HepG2 (cell line): ENCODE data around the gene NCOA4. TPM values are rescaled to one million over a fixed set of nuclear protein-coding genes. Genes with fewer than 3 reads are reported as not detected.
A peak's percentile ranks its signal among the peaks of the same experiment; 100 is the strongest.

ENCODE experiments used
- AKAP8 ChIP-seq: sonication (generic); formaldehyde crosslinking; IDR thresholded peaks from 2 replicates; pipeline ENCODE4 v1.5.1; 2020; ENCODE audit warnings: mild to moderate bottlenecking, missing genetic modification reagents
- ATM ChIP-seq: fragments of 450-650 bp; IDR thresholded peaks from 2 replicates; pipeline ENCODE4 v1.7.1; 2017; ENCODE audit warnings: mild to moderate bottlenecking, borderline replicate concordance
- ERF ChIP-seq: IDR thresholded peaks from 2 replicates; pipeline ENCODE4 v1.6.1; 2018; ENCODE audit warnings: missing biosample characterization, missing genetic modification reagents
- EZH2 ChIP-seq: conservative IDR thresholded peaks from 2 replicates; pipeline ENCODE4 v1.6.1; 2012; ENCODE audit warnings: mild to moderate bottlenecking, low read depth, low read length, moderate library complexity
- GATAD2A ChIP-seq: IDR thresholded peaks from 2 replicates; pipeline ENCODE4 v1.6.1; 2016
- JUN ChIP-seq: sonication (generic); formaldehyde crosslinking; IDR thresholded peaks from 2 replicates; pipeline ENCODE4 v1.4.0; 2020; ENCODE audit warnings: mild to moderate bottlenecking, missing genetic modification reagents
- KAT8 ChIP-seq: IDR thresholded peaks from 2 replicates; pipeline ENCODE4 v1.6.1; 2016; ENCODE audit warnings: missing genetic modification reagents, missing compliant biosample characterization
- KLF11 ChIP-seq: IDR thresholded peaks from 2 replicates; pipeline ENCODE4 v1.6.1; 2016; ENCODE audit warnings: missing compliant biosample characterization
- PCBP1 ChIP-seq: fragments of 200-400 bp; formaldehyde crosslinking; IDR thresholded peaks from 2 replicates; pipeline ENCODE4 v1.6.1; 2017; ENCODE audit warnings: mild to moderate bottlenecking, low read depth, low read length, borderline replicate concordance
- PHF5A ChIP-seq: IDR thresholded peaks from one replicate; pipeline ENCODE4 v1.6.1; 2018; ENCODE audit warnings: low read depth, missing genetic modification reagents; ENCODE audit not compliant: unreplicated experiment
- SALL2 ChIP-seq: sonication (generic); formaldehyde crosslinking; IDR thresholded peaks from 2 replicates; pipeline ENCODE4 v1.8.1; 2023; ENCODE audit warnings: mild to moderate bottlenecking, missing genetic modification reagents, inconsistent platforms
- SNAI1 ChIP-seq: sonication (generic); formaldehyde crosslinking; IDR thresholded peaks from 2 replicates; pipeline ENCODE4 v1.5.0; 2020; ENCODE audit warnings: mild to moderate bottlenecking, missing genetic modification reagents, borderline replicate concordance
- SYNCRIP ChIP-seq: fragments of 200-400 bp; formaldehyde crosslinking; IDR thresholded peaks from 2 replicates; pipeline ENCODE4 v1.6.1; 2018; ENCODE audit warnings: mild to moderate bottlenecking, low read depth, low read length; ENCODE audit not compliant: insufficient read depth
- ZKSCAN1 ChIP-seq: fragments of 150-350 bp; IDR thresholded peaks from 2 replicates; pipeline ENCODE4 v1.6.1; 2014; ENCODE audit warnings: low read length
- ZNF333 ChIP-seq: sonication (generic); formaldehyde crosslinking; IDR thresholded peaks from 2 replicates; pipeline ENCODE4 v1.4.0; 2020; ENCODE audit warnings: mild to moderate bottlenecking, missing genetic modification reagents, borderline replicate concordance
- ZNF441 ChIP-seq: sonication (generic); formaldehyde crosslinking; IDR thresholded peaks from 2 replicates; pipeline ENCODE4 v1.7.0; 2021; ENCODE audit warnings: missing genetic modification reagents, borderline replicate concordance
- ZNF761 ChIP-seq: sonication (generic); formaldehyde crosslinking; conservative IDR thresholded peaks from 2 replicates; pipeline ENCODE4 v1.4.0; 2020; ENCODE audit warnings: mild to moderate bottlenecking, missing genetic modification reagents
- ZNF816 ChIP-seq: sonication (generic); formaldehyde crosslinking; IDR thresholded peaks from 2 replicates; pipeline ENCODE4 v1.8.0; 2022; ENCODE audit warnings: missing genetic modification reagents, mild to moderate bottlenecking, borderline replicate concordance
- ZSCAN31 ChIP-seq: sonication (generic); formaldehyde crosslinking; IDR thresholded peaks from 2 replicates; pipeline ENCODE4 v1.5.0; 2020; ENCODE audit warnings: low read depth, mild to moderate bottlenecking, missing genetic modification reagents
- polyA plus RNA-seq, 8 experiments: library from polyadenylated mRNA; depleted of rRNA in 3 of 8; stranded (reverse) in 7 of 8; unstranded in 1 of 8; fragments of >200 nt; fragmentation: Illumina TruSeq in 4 of 8; extraction: Trizol in 4 of 8; gene quantifications; 2 replicates each; pipeline versions ENCODE4 v1.2.1 to v1.2.3, GENCODE V29; 2011 to 2016; ENCODE audit warnings: low read depth in 4 of 8, missing spikeins in 1 of 8, mixed read lengths in 1 of 8; ENCODE audit not compliant: insufficient read depth in 1 of 8
- total RNA-seq, 5 experiments: library from RNA; depleted of rRNA; stranded (reverse); fragments of >200 nt; fragmentation: Illumina TruSeq; extraction: Trizol; gene quantifications; 2 replicates each; pipeline ENCODE4 v1.2.3, GENCODE V29; 2016; ENCODE audit warnings: low read depth in 1 of 5
- TF ChIP-seq, protein P1 (sequence below): sonication (generic); formaldehyde crosslinking; IDR thresholded peaks from 2 replicates; pipeline ENCODE4 v1.8.0; 2022; ENCODE audit warnings: low read depth, missing genetic modification reagents
- TF ChIP-seq, protein P2 (sequence below): sonication (generic); formaldehyde crosslinking; IDR thresholded peaks from 2 replicates; pipeline ENCODE4 v1.4.0; 2020; ENCODE audit warnings: missing genetic modification reagents, borderline replicate concordance
- TF ChIP-seq, protein P3 (sequence below): sonication (generic); formaldehyde crosslinking; IDR thresholded peaks from 2 replicates; pipeline ENCODE4 v1.8.1; 2023; ENCODE audit warnings: missing genetic modification reagents, inconsistent platforms, borderline replicate concordance
- TF ChIP-seq, protein P4 (sequence below): sonication (generic); formaldehyde crosslinking; IDR thresholded peaks from 2 replicates; pipeline ENCODE4 v1.5.1; 2020; ENCODE audit warnings: missing genetic modification reagents, mild to moderate bottlenecking, borderline replicate concordance
- TF ChIP-seq, protein P5 (sequence below): sonication (generic); formaldehyde crosslinking; IDR thresholded peaks from 2 replicates; pipeline ENCODE4 v1.4.0; 2020; ENCODE audit warnings: mild to moderate bottlenecking, missing genetic modification reagents

The NCOA4 gene
- total and polyA plus RNA-seq, 2 of the 13 experiments (the other 11 are each of a cell fraction or from before 2014, with no cell fraction given), result 306 to 400 TPM

DNA sequence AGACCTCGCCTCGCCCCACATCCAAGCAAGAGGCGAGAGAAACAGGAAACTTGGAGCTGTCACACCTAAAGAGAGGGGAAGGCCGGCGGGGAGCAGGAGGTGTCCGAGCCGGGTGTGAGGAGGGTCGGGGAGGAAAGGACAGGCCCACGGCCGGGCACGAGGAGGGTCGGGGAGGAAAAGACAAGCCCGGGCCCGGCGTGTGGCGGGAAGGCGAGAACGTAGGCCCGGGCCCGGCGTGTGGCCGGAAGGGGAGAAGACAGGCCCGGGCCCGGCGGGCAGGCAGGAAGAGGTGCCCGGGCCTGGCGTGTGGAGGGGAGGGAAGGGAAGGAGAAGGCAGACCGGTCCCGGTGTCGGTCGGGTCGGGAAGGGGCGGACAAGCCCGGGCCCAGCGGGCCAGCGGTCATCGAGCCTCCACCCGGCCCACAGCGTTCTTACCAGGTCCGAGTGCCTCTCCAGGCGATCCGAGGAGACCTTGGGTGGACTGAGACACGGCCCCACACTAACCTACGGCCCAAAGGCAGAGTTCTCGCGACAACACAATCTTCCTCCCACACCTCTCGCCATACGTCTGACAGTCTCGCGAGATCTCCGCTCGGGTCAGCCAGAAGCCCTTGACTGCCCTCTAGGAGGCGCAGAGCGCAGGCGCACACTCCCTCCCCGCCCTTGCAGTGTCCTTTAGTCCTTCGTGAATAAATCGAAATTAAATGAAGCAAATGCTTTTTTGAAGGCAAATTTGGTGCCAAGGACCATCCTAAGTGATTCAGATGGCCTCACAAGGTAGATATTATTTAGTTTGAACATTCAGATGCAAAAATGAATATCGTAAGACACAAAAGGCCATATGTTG is at the start of gene NCOA4 (continued):
- TF ChIP-seq, protein P1, sequence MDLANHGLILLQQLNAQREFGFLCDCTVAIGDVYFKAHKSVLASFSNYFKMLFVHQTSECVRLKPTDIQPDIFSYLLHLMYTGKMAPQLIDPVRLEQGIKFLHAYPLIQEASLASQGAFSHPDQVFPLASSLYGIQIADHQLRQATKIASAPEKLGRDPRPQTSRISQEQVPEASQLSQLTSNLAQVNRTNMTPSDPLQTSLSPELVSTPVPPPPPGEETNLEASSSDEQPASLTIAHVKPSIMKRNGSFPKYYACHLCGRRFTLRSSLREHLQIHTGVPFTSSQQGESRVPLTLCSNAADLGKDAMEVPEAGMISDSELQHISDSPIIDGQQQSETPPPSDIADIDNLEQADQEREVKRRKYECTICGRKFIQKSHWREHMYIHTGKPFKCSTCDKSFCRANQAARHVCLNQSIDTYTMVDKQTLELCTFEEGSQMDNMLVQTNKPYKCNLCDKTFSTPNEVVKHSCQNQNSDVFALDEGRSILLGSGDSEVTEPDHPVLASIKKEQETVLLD (CRISPR knock-in tag), result 0 out of 2 replicates have a peak, but pooled peaks have one; percentile 23
- TF ChIP-seq GATAD2A (CRISPR knock-in tag) (no peak), KLF11 (CRISPR knock-in tag) (no peak; the same call in 1 of the 2 replicates), JUN (CRISPR knock-in tag) (no peak), PHF5A (CRISPR knock-in tag) (no peak), ATM (no peak), ZKSCAN1 (no peak), ERF (CRISPR knock-in tag) (no peak), ZNF441 (CRISPR knock-in tag) (no peak; the same call in none of the 2 replicates), SNAI1 (CRISPR knock-in tag) (no peak), EZH2 (no peak), KAT8 (CRISPR knock-in tag) (0 out of 2 replicates have a peak, but pooled peaks have one; percentile 56), ZNF816 (CRISPR knock-in tag) (no peak; the same call in none of the 2 replicates), SALL2 (CRISPR knock-in tag) (peak; percentile 77), SYNCRIP (no peak), ZNF333 (CRISPR knock-in tag) (peak; percentile 94), PCBP1 (peak; percentile 80), AKAP8 (CRISPR knock-in tag) (peak; percentile 62; the same call in 1 of the 2 replicates), ZSCAN31 (CRISPR knock-in tag) (peak; percentile 57; the same call in 1 of the 2 replicates), ZNF761 (CRISPR knock-in tag) (no peak)
- TF ChIP-seq, protein P2, sequence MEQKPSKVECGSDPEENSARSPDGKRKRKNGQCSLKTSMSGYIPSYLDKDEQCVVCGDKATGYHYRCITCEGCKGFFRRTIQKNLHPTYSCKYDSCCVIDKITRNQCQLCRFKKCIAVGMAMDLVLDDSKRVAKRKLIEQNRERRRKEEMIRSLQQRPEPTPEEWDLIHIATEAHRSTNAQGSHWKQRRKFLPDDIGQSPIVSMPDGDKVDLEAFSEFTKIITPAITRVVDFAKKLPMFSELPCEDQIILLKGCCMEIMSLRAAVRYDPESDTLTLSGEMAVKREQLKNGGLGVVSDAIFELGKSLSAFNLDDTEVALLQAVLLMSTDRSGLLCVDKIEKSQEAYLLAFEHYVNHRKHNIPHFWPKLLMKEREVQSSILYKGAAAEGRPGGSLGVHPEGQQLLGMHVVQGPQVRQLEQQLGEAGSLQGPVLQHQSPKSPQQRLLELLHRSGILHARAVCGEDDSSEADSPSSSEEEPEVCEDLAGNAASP, result peak; percentile 32
- TF ChIP-seq, protein P3, sequence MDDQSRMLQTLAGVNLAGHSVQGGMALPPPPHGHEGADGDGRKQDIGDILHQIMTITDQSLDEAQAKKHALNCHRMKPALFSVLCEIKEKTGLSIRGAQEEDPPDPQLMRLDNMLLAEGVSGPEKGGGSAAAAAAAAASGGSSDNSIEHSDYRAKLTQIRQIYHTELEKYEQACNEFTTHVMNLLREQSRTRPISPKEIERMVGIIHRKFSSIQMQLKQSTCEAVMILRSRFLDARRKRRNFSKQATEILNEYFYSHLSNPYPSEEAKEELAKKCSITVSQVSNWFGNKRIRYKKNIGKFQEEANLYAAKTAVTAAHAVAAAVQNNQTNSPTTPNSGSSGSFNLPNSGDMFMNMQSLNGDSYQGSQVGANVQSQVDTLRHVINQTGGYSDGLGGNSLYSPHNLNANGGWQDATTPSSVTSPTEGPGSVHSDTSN, result no peak
- TF ChIP-seq, protein P4, sequence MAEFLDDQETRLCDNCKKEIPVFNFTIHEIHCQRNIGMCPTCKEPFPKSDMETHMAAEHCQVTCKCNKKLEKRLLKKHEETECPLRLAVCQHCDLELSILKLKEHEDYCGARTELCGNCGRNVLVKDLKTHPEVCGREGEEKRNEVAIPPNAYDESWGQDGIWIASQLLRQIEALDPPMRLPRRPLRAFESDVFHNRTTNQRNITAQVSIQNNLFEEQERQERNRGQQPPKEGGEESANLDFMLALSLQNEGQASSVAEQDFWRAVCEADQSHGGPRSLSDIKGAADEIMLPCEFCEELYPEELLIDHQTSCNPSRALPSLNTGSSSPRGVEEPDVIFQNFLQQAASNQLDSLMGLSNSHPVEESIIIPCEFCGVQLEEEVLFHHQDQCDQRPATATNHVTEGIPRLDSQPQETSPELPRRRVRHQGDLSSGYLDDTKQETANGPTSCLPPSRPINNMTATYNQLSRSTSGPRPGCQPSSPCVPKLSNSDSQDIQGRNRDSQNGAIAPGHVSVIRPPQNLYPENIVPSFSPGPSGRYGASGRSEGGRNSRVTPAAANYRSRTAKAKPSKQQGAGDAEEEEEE (CRISPR knock-in tag), result no peak
- TF ChIP-seq, protein P5, sequence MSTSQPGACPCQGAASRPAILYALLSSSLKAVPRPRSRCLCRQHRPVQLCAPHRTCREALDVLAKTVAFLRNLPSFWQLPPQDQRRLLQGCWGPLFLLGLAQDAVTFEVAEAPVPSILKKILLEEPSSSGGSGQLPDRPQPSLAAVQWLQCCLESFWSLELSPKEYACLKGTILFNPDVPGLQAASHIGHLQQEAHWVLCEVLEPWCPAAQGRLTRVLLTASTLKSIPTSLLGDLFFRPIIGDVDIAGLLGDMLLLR (CRISPR knock-in tag), result peak; percentile 50; the same call in 1 of the 2 replicates
